Upper lobe of right lung (tissue), 1 donor: ENCODE measurements around the gene SNX20. TPM values are rescaled to one million over a fixed set of nuclear protein-coding genes. Genes with fewer than 3 reads are reported as not detected.

ENCODE experiments used
- ATAC-seq: fragments of 200-7000 bp; cut with Tn5 transposase; one replicate; pipeline ENCODE4 v1.9.1; 2020; ENCODE audit warnings: mild to moderate bottlenecking, moderate library complexity
- DNase-seq: peaks from one replicate; pipeline ENCODE4 v3.0.0-alpha.2; 2020
- H3K27ac ChIP-seq: fragments of 200-600 bp; one replicate; pipeline ENCODE4 v1.8.0; 2022
- H3K27me3 ChIP-seq: fragments of 200-600 bp; one replicate; pipeline ENCODE4 v1.8.0; 2022; ENCODE audit warnings: mild to moderate bottlenecking
- H3K36me3 ChIP-seq: fragments of 200-600 bp; one replicate; pipeline ENCODE4 v1.8.0; 2022
- H3K4me1 ChIP-seq: fragments of 200-600 bp; one replicate; pipeline ENCODE4 v1.8.0; 2022
- H3K4me3 ChIP-seq: fragments of 200-600 bp; one replicate; pipeline ENCODE4 v1.8.0; 2022; ENCODE audit warnings: mild to moderate bottlenecking
- H3K9me3 ChIP-seq: fragments of 200-600 bp; one replicate; pipeline ENCODE4 v1.8.0; 2022
- CTCF ChIP-seq: fragments of 200-600 bp; IDR thresholded peaks from one replicate; pipeline ENCODE4 v1.8.0; 2022; ENCODE audit warnings: antibody characterized with exemption
- intact Hi-C: fragments of 100-400 bp; cut with DNase I; formaldehyde crosslinking; loops from one replicate; pipeline ENCODE4 v1.11.0; 2022
- total RNA-seq: library from RNA; stranded (reverse); fragmentation: NEBNext Ultra II Directional; extraction: Animal tissue kit (Norgen Biotek cat#: 25700); gene quantifications from one replicate; pipeline ENCODE4 v1.2.1, GENCODE V29; 2021
- donor health status: DM: no; HTN: yes; CAD: no; lungs with severe emphysema.

Gene SNX20
- total RNA-seq, 1 donor from 2014 or later, result 9.2 TPM

GRCh38 chr16:50719401-50720337 is 38.6 kb upstream of the SNX20 start:
- no peaks in the 10 kb centered on the region for H3K27me3 ChIP-seq
- H3K4me3 ChIP-seq, result no peak overlapping the region
- no peak for DNase-seq
- intact Hi-C loops, result no loop called here
- H3K4me1 ChIP-seq, result no peaks in the 10 kb centered on the region
- no peaks in the 10 kb centered on the region for H3K9me3 ChIP-seq
- H3K27ac ChIP-seq, result no peak overlapping the region
- peak; percentile 64 for ATAC-seq
- TF ChIP-seq CTCF, result no peak
- no peaks in the 10 kb centered on the region for H3K36me3 ChIP-seq

- no peaks in the 10 kb centered on the region for H3K27me3 ChIP-seq
- no peaks in the 10 kb centered on the region for H3K9me3 ChIP-seq
- no peaks in the 10 kb centered on the region for H3K4me1 ChIP-seq
- DNase-seq, result no peak
- no peak overlapping the region for H3K4me3 ChIP-seq
- H3K27ac ChIP-seq, result no peak overlapping the region
- no peak for TF ChIP-seq CTCF
- intact Hi-C loops, result no loop called here
- H3K36me3 ChIP-seq, result no peaks in the 10 kb centered on the region
- ATAC-seq, result peak; percentile 33
Measured at GRCh38 chr16:50718761-50719400, 37.8 kb upstream of the SNX20 start.

GRCh38 chr16:50718061-50718760 is 37.1 kb upstream of the SNX20 start:
- Histone ChIP-seq H3K4me3 (no peak overlapping the region), H3K27me3 (no peaks in the 10 kb centered on the region), H3K27ac (no peak overlapping the region), H3K36me3 (no peaks in the 10 kb centered on the region), H3K9me3 (no peaks in the 10 kb centered on the region), H3K4me1 (peaks cover 1% of the 10 kb centered on the region)
- TF ChIP-seq CTCF, result no peak
- ATAC-seq (no peak), DNase-seq (no peak)
- intact Hi-C loops, result no loop called here

GRCh38 chr16:50717494-50717893 is 36.4 kb upstream of the SNX20 start:
- intact Hi-C loops, result no loop called here
- Histone ChIP-seq H3K27me3 (no peaks in the 10 kb centered on the region), H3K27ac (no peak overlapping the region), H3K4me3 (no peak overlapping the region), H3K4me1 (peaks cover 2% of the 10 kb centered on the region), H3K9me3 (no peaks in the 10 kb centered on the region), H3K36me3 (no peaks in the 10 kb centered on the region)
- TF ChIP-seq CTCF, result no peak
- no peak for ATAC-seq
- DNase-seq, result no peak

GRCh38 chr16:50717091-50717490 is 36.0 kb upstream of the SNX20 start:
- DNase-seq, result no peak
- no peak for TF ChIP-seq CTCF
- Histone ChIP-seq H3K4me1 (peaks cover 5% of the 10 kb centered on the region), H3K27me3 (no peaks in the 10 kb centered on the region), H3K4me3 (no peak overlapping the region), H3K36me3 (no peaks in the 10 kb centered on the region), H3K9me3 (no peaks in the 10 kb centered on the region), H3K27ac (no peak overlapping the region)
- no peak for ATAC-seq
- intact Hi-C loops, result no loop called here
